GM21529 (cell line): ENCODE data around the gene GFAP.
"Not testable (repeated sequence)": the region's sequence is repeated elsewhere in the genome, so short reads cannot be mapped to it uniquely, and the experiment has no call there.

Source experiments
- ATAC-seq: cut with Tn5 transposase; IDR thresholded peaks from one replicate; pipeline ENCODE4 v1.9.1; 2021; ENCODE audit not compliant: unreplicated experiment

Gene GFAP

GRCh38 chr17:44915321-44915726, at the start of gene GFAP:
GFAP (minus strand) TSS chr17:44915500; CDS start chr17:44915486, 14 bp downstream.
- no peak for ATAC-seq

GRCh38 chr17:44961921-44962350, 46.6 kb upstream of the GFAP start:
- no peak for ATAC-seq

GRCh38 chr17:44960691-44961090, 45.4 kb upstream of the GFAP start:
- no peak for ATAC-seq

- ATAC-seq: no peak
These were observed 44.7 kb upstream of the GFAP start for GRCh38 chr17:44959821-44960531.

GRCh38 chr17:44956998-44957981, 42.0 kb upstream of the GFAP start:
- ATAC-seq: no peak

GRCh38 chr17:44955674-44956425, 40.5 kb upstream of the GFAP start:
- no peak for ATAC-seq

GRCh38 chr17:44952946-44953475, 37.7 kb upstream of the GFAP start:
- ATAC-seq: no peak

- no peak for ATAC-seq
These were observed 33.1 kb upstream of the GFAP start for GRCh38 chr17:44948315-44948795.

- ATAC-seq: peak; percentile 90
These were observed 32.4 kb upstream of the GFAP start, which contains the start of gene KIF18B for GRCh38 chr17:44947461-44948314. KIF18B (minus strand) TSS chr17:44947773; CDS start chr17:44936344, 11,429 bp downstream.

GRCh38 chr17:44945652-44946051, 30.4 kb upstream of the GFAP start:
- ATAC-seq: not testable (repeated sequence)

GRCh38 chr17:44942456-44942855, 27.2 kb upstream of the GFAP start:
- ATAC-seq: no peak

GRCh38 chr17:44941712-44942331, 26.5 kb upstream of the GFAP start:
- ATAC-seq: no peak

- no peak for ATAC-seq
These were observed 25.5 kb upstream of the GFAP start for GRCh38 chr17:44940768-44941167.

- no peak for ATAC-seq
These were observed 25.0 kb upstream of the GFAP start for GRCh38 chr17:44940317-44940716.

- no peak for ATAC-seq
These were observed 19.8 kb upstream of the GFAP start for GRCh38 chr17:44935116-44935515.

GRCh38 chr17:44934745-44935105, 19.4 kb upstream of the GFAP start:
- ATAC-seq: no peak

GRCh38 chr17:44933824-44934744, 18.8 kb upstream of the GFAP start:
- ATAC-seq: no peak

- no peak for ATAC-seq
These were observed 17.4 kb upstream of the GFAP start for GRCh38 chr17:44932787-44933097.
